SK-N-MC (cell line): ENCODE measurements around the gene OLFM4.
"Not testable (repeated sequence)": the region's sequence is repeated elsewhere in the genome, so short reads cannot be mapped to it uniquely, and the experiment has no call there.

Experiments
- DNase-seq: peaks from one replicate; pipeline ENCODE4 v3.0.0-alpha.2; 2011; ENCODE audit warnings: low read depth, low spot score
- H3K27ac ChIP-seq: fragments of 200-600 bp; sonication (generic); 2 replicates; pipeline ENCODE4 v1.5.1; 2016; ENCODE audit warnings: mixed run types
- H3K36me3 ChIP-seq: fragments of 200-600 bp; sonication (generic); 2 replicates; pipeline ENCODE4 v1.6.1; 2017; ENCODE audit warnings: antibody characterized with exemption, low read length, mixed read lengths; ENCODE audit not compliant: insufficient read depth
- H3K4me3 ChIP-seq: fragments of 200-600 bp; sonication (generic); 2 replicates; pipeline ENCODE4 v1.5.1; 2016
- H3K9ac ChIP-seq: fragments of 200-600 bp; sonication (generic); 2 replicates; pipeline ENCODE4 v1.8.0; 2017; ENCODE audit warnings: mixed run types, mixed read lengths; ENCODE audit not compliant: insufficient read length
- H3K9me3 ChIP-seq: fragments of 200-600 bp; sonication (generic); 2 replicates; pipeline ENCODE4 v1.6.1; 2017; ENCODE audit warnings: low read depth, mild to moderate bottlenecking, antibody characterized with exemption, low read length, moderate library complexity, mixed read lengths
- EZH2 ChIP-seq: fragments of 200-600 bp; sonication (generic); IDR thresholded peaks from one replicate; pipeline ENCODE4 v1.6.1; 2017; ENCODE audit warnings: antibody characterized with exemption
- FOXP2 ChIP-seq: optimal IDR thresholded peaks from 2 replicates; pipeline ENCODE3; 2011; ENCODE audit warnings: mild to moderate bottlenecking, moderate library complexity; ENCODE audit not compliant: insufficient read depth; ENCODE audit errors: extremely low read length, control extremely low read depth
- POLR2AphosphoS5 ChIP-seq: IDR thresholded peaks from 2 replicates; pipeline ENCODE4 v1.6.1; 2012; ENCODE audit warnings: mild to moderate bottlenecking, low read depth, low read length, borderline replicate concordance

Gene OLFM4

GRCh38 chr13:53010374-53011105, 18.1 kb upstream of the OLFM4 start:
- Histone ChIP-seq H3K36me3 (no peaks in the 10 kb centered on the region), H3K9ac (no peak overlapping the region), H3K27ac (no peak overlapping the region), H3K9me3 (no peaks in the 10 kb centered on the region), H3K4me3 (no peak overlapping the region)
- TF ChIP-seq EZH2 (no peak), POLR2AphosphoS5 (no peak), FOXP2 (no peak)
- DNase-seq: no peak

DNA sequence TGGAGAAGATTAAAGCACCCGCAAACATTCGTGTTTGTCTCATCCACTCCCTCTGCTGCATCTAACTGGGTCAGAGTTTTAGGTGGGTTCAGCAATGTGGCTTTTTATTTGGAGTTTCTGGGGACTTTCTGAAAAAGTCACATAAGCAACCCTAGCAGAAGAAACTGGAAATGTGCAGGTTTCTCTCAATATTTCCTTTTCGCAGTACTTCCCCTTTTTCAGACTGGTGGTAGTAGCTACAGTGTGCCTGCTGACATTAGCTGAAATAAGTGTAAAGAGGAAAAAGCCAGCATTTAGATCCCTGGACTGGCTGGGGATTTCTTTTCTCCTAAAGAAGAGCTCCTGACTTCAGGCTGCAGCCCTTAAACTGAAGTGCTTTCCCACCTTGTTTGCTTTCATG, 15.9 kb upstream of the OLFM4 start:
- no peak for TF ChIP-seq POLR2AphosphoS5
- TF ChIP-seq EZH2: no peak
- TF ChIP-seq FOXP2: no peak
- no peak for DNase-seq
- no peak overlapping the region for H3K9ac ChIP-seq
- H3K4me3 ChIP-seq: no peak overlapping the region
- no peaks in the 10 kb centered on the region for H3K36me3 ChIP-seq
- H3K9me3 ChIP-seq: no peaks in the 10 kb centered on the region
- H3K27ac ChIP-seq: no peak overlapping the region

DNA sequence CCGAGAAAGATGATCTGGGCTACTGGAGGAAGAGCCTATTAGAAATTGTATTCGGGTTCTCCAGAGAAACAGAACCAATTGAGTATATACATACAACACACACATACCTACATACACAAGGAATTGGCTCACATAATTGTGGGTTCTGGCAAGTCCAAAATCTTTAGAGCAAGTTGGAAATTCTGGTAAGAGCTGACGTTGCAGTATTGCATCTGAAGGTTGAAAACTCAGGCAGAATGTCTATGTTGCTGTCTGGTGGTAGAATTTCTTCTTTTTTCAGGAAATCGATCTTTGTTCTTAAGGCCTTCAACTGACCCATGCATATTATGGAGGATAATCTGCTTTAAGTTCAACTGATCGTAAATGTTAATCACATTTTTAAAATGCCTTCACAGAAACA, 15.5 kb upstream of the OLFM4 start:
- H3K36me3 ChIP-seq: no peaks in the 10 kb centered on the region
- no peak overlapping the region for H3K4me3 ChIP-seq
- no peak overlapping the region for H3K27ac ChIP-seq
- no peak overlapping the region for H3K9ac ChIP-seq
- no peaks in the 10 kb centered on the region for H3K9me3 ChIP-seq
- DNase-seq: no peak
- TF ChIP-seq POLR2AphosphoS5: no peak
- no peak for TF ChIP-seq EZH2
- no peak for TF ChIP-seq FOXP2

DNA sequence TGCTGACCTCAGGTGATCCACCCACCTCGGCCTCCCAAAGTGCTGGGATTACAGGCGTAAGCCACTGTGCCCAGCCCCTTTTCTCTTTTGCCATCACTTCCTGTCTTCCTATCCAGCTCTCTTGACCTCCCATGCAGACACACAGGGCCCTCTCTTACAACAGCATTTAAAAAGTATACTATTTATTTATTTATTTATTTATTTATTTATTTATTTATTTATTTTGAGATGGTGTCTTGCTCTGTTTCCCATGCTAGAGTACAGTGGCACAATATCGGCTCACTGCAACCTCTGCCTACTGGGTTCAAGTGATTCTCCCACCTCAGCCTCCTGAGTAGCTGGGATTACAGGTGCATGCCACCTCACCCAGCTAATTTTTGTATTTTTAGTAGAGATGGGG, 14.6 kb upstream of the OLFM4 start:
- not testable (repeated sequence) for H3K27ac ChIP-seq, H3K36me3 ChIP-seq, DNase-seq

GRCh38 chr13:53014495-53015443, 13.8 kb upstream of the OLFM4 start:
- Histone ChIP-seq H3K4me3 (no peak overlapping the region), H3K9me3 (no peaks in the 10 kb centered on the region), H3K27ac (no peak overlapping the region), H3K36me3 (no peaks in the 10 kb centered on the region), H3K9ac (no peak overlapping the region)
- no peak for DNase-seq
- TF ChIP-seq EZH2 (no peak), FOXP2 (no peak), POLR2AphosphoS5 (no peak)

More for the DNA sequence above, 14.6 kb upstream of the OLFM4 start:
- not testable (repeated sequence) for H3K9me3 ChIP-seq, H3K9ac ChIP-seq, H3K4me3 ChIP-seq

GRCh38 chr13:53015971-53016370, 12.6 kb upstream of the OLFM4 start:
- H3K9ac ChIP-seq: no peak overlapping the region
- H3K36me3 ChIP-seq: no peaks in the 10 kb centered on the region
- no peak for DNase-seq
- no peak overlapping the region for H3K4me3 ChIP-seq
- no peak for TF ChIP-seq POLR2AphosphoS5
- TF ChIP-seq EZH2: no peak
- TF ChIP-seq FOXP2: no peak
- H3K9me3 ChIP-seq: no peaks in the 10 kb centered on the region
- H3K27ac ChIP-seq: no peak overlapping the region

GRCh38 chr13:53017433-53017970, 11.1 kb upstream of the OLFM4 start:
- no peak for DNase-seq

DNA sequence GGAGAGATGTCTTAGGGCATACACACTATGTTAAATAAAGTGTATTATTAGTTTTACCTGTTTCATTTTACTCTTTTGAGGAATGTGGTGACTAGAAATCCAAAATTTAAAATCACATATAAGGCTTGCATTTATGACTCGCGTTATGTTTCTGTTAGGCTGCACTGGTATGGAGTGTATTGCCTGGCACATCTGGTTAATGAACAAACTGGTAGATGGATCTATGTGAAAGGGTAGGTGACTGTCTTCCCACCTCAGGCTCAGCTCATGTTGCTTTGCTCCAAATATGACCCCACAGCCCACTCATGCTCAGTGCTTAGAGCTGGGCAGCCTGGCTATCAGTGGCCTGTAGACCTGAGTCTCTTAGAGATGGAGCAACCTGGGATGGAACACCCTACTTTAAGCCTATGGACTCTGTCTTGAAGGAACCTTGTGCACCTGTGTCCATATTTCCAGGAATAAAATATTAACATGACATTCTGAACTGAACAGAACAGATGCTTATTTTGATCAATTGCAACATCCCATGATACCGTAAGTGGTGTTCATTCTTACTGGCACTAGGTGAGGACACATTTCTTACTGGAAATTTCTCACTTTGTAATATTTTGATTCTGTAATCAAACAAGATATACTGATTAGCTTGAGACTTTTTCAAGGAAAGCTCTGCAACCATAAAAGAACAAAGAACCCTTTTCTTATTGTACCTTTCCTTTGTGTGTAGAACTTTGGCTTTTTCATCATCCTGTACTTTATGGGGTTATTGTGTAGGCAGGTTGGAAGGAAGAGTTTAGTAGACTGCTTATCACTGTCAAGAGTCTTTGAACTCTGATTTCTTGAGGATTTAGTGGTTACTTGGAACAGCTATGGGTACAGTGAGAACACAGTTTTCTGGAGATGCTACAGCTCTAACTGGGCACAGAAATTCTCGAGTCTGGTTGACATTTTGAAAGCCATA, 9.6 kb upstream of the OLFM4 start:
- H3K36me3 ChIP-seq: no peaks in the 10 kb centered on the region
- H3K27ac ChIP-seq: no peak overlapping the region
- no peaks in the 10 kb centered on the region for H3K9me3 ChIP-seq
- no peak for DNase-seq
- TF ChIP-seq EZH2 (no peak), FOXP2 (no peak), POLR2AphosphoS5 (no peak)
- H3K9ac ChIP-seq: no peak overlapping the region
- no peak overlapping the region for H3K4me3 ChIP-seq

More at GRCh38 chr13:53017433-53017970, 11.1 kb upstream of the OLFM4 start:
- Histone ChIP-seq H3K36me3 (no peaks in the 10 kb centered on the region), H3K4me3 (no peak overlapping the region), H3K27ac (no peak overlapping the region), H3K9me3 (no peaks in the 10 kb centered on the region), H3K9ac (no peak overlapping the region)
- no peak for TF ChIP-seq POLR2AphosphoS5
- no peak for TF ChIP-seq FOXP2
- TF ChIP-seq EZH2: no peak
